HG02870 (cell line): ENCODE measurements around the gene DCPS.
A peak's percentile ranks its signal among the peaks of the same experiment; 100 is the strongest.

Experiments
- ATAC-seq: cut with Tn5 transposase; IDR thresholded peaks from one replicate; pipeline ENCODE4 v1.9.1; 2021; ENCODE audit warnings: mild to moderate bottlenecking, moderate library complexity; ENCODE audit not compliant: unreplicated experiment

Gene DCPS

DNA sequence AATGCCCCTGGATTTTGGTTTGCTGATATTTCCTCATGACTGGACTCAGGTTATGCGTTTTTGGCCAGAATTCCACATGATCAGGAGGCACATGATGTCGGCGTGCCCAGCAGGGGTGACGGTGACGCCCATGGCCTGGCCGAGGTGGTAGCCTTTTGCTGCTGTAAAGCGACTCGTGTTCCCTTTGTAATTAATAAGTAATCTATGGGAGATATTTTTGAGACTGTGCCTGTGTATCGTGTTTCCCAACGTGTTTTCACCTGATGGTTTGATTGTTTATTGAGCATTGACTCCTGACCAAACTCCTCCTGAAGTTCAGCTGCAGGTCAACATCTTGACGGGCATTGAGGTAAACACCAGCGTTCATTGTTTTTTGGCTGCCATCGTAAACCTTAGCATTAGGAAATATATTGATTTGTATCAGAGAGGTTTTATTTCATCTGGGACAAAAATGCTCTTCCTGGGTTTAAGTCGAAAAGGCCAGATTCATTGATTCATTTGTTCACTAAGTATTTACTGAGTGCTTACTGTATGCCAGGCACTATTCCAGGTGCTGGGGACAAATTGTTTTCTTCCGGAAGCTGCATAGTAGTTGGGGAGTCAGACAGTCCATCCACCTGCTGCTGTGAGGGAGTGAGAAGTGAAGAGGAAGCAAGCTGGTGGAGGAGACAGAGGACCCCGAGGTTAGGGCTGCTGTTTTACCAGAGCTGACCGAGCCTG is 23.6 kb downstream of the DCPS start:
- no peak for ATAC-seq

DNA sequence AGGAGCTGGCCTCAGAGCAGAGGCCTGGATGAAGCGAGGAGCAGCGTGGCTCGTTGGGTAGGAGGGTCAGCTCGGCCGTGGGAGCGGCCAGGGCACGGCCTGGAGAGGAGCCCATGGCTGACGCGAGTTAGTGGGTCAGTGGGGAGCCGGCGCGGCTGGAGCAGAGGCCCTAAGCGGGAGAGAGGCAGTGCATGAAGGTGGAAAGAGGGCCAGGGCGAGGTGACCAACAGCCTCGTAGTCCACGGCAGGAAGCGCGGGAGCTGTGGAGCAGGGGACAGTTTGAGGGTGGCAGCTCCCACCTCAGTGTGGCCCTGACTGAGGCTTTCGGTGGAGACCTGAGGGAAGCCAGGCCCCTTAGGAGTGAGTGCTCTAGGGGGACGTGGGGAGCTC is 24.1 kb downstream of the DCPS start:
- no peak for ATAC-seq

DNA sequence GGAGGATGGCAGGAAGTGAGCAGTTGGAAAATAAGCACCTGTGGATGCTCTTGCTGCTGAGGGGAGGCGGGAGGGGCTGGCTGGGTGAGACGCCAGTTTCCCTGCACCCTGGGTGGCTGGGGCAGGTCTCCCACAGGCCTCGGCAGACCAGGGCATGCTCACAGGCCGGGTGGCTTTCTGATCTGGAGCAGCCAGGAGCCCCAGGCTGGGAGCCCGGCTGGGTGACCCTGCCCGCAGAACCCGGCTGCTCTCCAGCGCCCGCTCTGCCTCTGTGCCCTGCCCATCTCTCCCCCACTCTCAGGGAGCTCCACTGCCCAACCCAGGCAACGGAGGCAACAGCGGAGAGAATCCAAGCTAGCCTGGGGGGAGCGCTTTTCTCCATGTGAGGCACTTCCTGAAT is 24.6 kb downstream of the DCPS start:
- ATAC-seq: no peak

DNA sequence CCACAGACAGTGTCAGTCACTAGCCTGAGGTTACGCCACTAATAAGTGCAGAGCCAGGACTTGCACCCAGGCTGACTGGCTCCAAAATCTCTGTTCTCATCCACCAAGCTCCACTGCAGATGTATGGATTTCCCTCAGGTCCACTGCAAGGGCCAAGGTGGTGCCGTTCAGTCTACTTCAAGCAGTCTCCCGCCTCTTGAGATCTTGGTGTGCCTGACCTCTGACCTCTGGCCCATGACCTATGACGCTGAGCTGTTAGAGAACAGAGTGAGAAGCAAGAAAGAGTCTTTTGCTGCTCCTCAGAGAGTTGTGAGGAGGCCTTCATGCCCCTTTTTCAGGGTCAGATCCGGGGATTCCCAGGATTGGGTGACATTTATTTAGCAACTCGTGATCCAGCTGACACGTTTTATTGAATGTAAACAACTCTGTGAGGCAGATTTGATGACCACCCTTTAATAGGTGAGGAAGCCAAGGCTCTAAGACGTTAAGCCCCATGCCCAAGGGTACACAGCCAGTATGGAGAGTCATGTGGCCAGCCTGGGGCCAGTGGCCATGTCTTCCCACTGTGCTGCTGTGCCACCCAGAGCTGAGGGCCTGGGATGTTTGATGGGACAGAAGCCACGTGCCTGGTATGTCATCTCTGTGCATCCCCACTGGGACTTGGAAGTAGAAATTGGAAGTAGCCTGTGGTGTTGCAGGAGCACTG is 25.2 kb downstream of the DCPS start:
- no peak for ATAC-seq

DNA sequence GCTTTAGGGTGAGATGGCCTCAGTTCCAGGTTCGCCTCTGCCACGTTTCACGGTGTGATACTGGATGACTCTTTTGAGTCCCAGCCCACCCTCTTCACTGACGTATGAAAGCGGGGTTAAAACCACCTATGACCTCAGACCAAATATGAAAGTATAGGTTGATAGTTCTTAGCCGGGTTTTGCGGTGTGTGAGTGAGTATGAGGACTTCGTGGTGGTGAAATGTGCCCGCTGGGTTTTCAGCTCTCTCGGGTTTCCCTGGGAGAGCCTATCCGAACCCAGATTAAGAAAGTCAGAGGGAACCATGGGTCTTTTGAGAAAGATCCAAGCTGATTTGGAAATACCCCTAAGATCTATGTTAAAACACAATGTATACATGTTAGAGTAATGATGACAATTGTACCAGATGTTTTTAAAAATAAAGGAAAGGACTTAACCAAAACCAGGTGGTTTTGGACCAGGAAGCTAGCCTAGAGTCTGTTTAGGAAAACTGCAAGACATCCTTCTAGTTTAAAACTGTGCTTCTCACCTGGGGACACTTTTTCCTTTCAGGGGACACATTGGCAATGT is 25.9 kb downstream of the DCPS start:
- no peak for ATAC-seq

DNA sequence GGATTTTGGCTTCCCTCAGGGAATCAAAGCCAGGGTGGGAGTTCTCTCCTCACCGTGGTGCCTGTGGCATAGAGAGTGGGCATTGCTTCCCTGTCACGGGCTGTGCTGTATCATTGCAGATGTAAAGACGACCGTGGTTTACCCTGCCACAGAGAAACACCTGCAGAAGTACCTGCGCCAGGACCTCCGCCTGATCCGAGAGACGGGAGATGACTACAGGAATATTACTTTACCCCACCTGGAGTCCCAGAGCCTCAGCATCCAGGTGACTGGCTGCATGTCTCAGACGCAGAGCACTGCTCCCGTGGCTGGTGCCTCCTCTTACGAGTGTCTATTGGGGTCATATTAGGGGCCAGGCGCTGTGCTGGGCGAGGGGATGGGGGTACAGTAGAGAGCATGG is 27.4 kb downstream of the DCPS start:
- no peak for ATAC-seq

DNA sequence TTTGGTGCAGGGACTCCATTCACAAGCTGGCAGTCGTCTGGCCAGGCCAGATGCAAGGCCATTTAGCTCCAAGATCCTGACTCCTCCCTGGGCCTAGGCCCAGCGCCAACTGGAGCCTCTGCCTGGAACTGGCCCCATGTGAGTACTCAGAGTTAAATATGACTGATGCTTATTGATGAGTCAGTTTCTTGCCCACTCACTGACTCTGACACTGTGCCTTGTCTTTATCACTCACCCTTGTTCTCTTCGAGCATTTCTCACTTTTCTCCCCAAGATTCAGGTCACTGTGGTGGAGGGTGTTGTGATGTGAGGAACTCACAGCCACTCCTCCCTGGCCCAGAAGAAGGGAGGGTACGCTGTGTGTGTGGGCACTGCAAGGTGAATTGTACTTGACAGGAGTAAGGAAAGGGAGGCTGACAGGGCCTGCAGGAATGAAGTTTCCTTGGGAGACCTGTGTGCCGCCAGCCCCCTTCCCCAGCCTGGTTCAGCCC is 28.4 kb downstream of the DCPS start:
- no peak for ATAC-seq

DNA sequence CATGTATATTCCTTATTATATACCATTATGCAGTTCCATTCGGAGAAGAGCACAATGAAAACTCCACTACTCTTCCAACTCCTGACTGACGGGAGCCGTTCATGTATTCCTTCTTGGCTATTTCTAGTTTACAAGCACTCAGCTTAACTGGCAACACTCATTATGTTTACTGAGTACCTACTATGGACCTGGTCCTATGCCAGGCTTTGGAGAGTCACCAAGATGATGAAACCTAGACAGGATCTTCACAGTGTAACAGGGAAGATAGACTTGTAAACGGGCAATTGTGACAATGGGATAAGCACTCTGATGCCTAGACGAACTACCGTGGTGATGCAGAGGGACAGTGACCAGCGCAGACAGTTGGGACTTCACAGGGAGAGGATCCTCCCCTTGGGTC is 29.3 kb downstream of the DCPS start:
- ATAC-seq: no peak

DNA sequence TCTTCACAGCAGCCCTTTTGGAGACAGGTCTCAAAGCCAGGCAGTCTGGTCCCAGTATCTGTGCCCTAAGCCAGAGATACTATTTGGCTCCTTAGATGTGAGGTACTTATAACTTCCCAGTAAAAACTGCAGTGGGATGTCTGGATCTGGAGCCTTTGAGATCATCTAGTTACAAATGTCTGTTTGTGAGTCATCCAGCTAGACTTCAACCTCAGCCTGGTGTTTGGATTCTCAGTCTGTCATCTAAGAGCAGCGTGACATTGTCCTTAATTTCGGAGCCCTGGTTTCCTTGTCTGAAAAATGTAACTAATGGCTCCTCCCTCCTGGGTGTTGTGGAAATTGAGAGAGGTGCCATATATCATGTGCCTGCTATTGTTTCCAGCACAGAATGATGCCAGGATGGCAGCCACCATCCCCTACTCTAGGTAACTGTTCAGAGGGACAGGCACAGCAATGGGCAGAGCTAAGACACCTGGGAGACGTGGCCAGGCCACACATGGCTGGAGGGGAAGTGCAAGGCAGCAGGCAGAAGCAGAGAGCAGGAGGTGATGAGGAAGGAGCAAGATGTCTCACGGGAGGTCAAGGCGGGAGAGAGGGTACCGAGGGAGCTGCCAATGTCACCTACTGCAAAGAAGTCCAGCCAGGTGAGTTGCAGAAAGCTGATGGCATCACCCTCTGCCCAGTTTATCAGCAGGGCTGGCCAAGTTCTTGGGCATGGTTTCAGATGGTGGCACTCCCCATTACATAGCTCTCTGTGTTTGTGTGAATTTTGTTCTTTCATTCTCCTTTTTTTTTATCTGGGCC is 31.0 kb downstream of the DCPS start:
- no peak for ATAC-seq

DNA sequence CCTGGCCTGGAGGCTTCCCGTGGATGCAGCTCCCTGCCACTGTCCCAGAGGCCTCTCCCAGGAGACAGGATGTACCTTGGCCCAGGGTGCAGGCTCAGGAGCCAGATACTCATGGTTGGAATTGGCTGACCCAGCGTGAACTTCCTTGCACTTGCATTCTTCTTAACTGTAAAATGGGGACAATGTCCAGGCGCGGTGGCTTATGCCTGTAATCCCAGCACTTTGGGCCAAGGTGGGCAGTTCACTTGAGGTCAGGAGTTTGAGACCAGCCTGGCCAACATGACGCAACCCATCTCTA is 31.6 kb downstream of the DCPS start:
- ATAC-seq: no peak

DNA sequence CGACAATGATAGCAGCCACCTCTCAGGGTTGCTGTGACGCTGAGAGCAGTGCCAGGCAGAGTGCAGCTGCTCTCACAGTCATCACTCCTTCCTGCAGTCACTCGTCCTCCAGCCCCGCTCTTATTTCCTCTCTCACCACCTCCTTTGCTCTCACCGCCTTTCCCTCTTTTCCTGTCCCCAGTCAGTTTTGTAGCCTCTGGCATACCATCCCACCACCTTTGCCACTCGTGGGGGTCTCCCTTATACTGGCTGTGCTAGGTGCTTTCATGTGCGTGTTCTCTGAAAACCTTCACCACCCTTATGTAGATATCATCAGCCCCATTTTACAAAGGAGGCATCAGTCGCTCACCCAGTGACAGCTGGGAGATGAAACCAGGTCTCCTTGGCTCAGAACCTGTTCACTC is 32.3 kb downstream of the DCPS start:
- no peak for ATAC-seq

DNA sequence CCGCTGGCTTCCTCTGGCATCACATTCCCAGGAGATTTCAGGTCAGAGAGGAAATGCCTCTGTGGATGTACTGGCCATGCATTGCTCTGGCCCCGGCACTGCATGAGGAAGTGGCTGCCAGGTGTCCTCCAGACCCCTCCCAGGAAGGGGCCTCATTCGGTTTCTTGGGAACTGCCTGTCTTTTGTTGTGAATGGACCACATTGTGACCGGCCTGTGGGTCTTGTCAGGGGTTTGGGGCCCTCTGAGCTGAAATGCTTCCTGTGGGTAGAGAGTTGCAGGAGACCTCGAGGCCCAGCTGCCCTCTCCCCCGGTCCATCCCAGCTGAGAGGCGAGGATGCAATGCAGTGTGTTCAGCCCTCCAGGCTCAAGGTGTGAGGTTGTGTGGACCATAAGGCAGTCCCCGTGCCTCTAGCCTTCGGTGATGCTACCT is 32.8 kb downstream of the DCPS start:
- no peak for ATAC-seq

DNA sequence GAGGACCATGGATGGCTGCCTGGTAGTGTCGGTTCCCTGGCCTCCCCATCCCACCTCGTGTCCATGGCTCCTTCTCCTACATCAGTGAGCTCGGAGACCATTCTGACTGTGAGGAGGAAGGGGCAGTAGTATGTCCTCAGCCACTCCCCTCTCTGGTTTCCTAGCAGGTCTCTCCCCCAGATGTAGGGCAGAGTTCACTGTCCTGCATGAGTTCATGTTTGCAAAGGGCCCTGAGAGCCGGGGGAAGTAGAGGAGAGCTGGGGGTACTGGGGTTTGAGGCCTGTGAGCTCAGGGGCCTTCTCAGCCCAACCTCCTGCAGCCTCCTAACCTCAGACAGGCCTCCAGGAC is 33.2 kb downstream of the DCPS start:
- ATAC-seq: no peak

DNA sequence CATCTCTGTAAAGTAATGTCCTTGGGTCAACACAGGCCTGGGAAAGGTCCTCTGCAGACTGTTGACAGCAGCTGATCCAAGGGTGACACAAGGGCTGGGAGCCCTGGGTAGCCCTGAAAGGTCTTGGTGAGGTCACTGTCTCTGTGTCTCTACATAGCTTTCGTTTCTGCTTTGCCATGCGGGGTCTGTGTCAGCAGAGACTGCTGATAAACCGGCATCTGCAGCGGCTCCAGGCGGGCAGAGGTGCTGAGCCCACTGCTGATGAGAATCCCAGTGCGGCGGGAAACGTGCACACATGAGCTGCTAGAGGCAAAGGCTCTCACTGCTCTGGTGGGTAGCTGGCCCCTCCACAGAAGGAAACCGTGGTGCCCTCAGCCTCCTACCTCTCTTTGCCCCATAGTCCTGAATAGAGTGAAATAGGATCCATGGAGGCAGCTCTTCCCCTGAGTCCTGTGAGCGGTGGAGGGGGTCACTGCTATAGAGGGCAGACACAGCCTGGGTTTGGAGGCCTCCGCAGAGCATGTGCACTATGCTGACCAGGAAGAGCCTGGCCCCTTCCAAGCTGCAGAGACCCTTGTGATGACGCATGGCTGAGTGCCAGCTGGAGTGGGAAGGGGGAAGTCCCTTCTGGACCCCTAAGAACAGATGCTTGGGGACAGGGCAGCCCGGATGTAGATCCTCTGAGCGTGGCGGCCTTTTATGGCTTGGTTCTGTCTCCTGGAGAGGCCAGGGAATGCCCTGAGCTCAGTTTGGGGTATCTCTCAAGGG is 33.8 kb downstream of the DCPS start:
- no peak for ATAC-seq

DNA sequence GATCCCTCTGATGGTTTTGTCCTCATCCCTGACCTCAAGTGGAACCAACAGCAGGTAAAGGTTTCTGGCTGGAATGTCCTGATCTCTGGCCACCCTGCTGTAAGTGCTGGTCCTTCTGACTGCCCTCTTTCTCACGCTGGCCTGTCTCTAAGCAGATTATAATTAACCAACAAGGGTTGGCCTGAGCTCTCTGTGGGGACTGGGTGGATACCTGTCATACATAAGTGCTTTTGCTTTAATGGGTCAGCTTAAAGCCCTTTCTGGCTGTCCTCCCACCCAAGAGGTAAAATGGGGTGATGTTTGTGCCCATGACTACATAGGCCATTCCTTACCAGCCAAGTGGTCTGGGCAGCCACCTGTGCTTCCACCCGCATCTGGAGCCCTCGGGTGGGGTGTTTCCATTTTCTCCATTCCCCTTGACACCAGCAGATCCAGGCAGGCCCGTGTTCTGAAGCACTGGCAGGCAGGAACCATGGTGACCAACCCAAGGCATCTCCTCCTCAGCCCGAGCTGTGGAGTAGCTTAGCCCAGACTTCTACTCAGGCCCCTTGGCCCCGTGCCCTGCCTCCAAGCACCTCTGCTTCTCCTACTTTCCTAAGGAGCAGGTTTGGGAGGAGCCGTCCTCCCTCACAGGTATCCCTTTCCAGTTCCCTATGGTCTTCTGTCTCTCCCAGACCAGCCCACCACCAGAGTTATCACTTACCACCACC is 34.6 kb downstream of the DCPS start:
- no peak for ATAC-seq

DNA sequence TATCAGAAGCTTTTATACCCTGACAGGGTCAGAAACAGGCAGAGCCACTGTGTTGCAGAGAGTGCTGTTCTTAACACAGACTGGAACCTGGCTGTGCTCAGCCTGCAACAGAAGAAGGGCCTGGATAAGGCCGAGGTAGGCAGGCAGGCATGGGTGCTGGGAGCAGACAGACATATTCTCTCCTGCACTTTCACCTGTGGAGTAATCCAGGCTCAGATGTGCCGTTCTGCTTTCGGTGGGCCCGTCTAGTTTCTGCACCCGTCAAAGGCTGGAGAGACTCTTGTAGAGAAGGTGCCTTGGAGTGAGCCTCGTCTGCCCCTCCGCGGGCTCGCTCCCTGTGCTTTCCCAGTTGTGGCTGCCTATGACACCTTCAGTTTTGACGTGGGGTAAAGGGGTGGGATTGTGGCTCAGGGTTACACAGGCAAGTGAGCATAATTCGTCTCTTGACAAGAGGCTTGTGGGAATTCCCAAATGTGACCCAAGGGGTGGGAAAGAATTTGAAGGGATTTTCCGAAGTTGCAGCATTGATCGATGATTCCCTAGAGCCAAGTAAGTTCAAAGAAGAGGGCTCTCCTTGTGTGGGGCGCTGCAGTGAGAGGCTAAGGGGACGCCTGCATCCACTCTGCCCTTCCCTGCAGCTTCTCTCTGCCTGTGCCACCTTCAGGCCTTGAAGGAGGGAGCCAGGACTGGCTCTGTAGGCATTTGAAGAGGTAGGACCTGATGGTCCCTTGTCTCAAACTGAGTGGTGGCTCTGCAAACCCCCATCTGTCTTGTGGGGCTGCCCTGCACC is 35.4 kb downstream of the DCPS start:
- no peak for ATAC-seq

DNA sequence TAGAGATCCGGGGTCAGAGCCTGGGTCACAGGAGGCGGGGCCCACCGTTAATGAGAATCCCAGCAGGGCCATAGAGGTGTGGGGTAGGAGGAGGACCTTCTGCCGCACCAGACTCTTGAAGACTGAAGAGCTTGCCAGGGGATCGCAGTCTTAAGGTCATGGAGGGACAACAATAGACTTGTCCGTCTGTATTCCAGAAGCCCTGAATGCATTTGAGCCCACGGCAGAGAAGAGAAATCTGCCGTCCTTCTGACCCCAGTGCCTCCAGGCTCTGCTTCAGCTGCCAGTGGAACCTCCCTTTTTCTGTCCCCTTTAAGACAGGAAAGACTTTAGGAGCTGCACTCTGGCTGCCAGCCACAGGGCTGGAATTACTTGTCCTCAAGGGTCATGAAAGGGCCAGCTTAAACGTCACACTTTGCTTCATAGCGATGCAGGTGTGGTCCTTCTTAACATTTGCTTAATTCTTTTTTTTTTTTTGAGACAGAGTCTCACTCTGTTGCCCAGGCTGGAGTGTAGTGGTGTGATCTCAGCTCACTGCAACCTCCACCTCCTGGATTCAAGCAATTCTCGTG is 36.1 kb downstream of the DCPS start:
- ATAC-seq: no peak

DNA sequence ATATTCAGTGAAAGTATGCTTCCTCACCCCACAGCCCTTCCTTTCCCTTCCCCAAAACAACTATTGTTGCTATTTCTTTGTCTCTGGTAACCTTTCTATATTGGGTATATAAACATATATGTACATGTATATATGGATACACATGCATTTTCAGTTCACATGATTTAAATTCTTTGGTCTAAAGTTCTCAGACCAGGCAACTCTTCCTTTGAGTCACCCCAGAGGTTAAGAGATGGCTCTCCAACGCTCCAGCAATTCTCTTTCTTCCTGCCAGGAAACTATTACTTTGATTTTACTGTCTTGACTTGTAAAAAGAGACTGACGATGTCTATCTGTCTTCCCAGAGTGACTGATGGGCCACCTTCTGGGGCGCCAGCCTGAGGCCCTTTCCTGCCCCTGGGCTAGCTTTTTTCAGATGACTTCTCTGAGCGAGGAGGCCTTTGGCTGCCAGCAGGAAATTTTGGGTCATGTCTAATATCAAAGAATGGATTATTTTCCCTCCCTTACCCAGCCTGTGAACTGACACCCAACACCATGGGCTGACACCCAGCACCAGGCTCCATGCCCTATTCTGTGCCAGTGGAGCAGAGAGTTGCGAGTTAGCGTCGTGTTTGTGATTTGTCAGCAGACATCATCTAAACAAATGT is 37.2 kb downstream of the DCPS start:
- peak; percentile 69 for ATAC-seq

DNA sequence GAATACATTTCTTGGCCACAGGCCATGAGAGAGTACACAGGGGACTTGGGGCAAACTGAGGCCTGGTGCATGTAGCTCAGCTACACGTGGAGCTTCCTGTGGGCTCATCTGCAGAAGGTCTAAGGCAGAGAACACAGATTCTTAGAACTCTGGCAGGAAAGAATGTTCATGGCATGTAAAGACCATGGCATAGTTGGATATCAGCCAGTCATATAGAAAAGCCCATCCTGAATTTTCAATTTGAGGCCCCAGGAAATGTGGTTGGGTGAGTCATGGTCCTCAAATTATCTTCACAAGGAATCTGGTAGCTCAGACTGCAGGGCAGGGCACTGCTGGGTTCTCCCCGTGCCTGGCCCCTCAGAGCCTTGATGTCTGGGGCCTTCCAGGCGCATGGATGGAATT is 37.9 kb downstream of the DCPS start:
- ATAC-seq: no peak
